IMR-90 (cell line): ENCODE data around the gene ACP1. TPM values are rescaled to one million over a fixed set of nuclear protein-coding genes. Genes with fewer than 3 reads are reported as not detected.

Source experiments
- ATAC-seq: fragments of 200-7000 bp; cut with Tn5 transposase; 2 replicates; pipeline ENCODE4 v1.9.1; 2020; ENCODE audit warnings: low read depth, mild to moderate bottlenecking, moderate library complexity
- BruUV-seq: library from RNA; stranded (reverse); fragments of 400-500 nt; replicated peaks from 2 replicates; lab custom pipeline; 2021; lab: Mats Ljungman, UMichigan
- CTCF ChIA-PET: fragments of 300-600 bp; formaldehyde crosslinking; extraction: SDS; loops from one replicate; lab custom pipeline; 2021; ENCODE audit warnings: antibody characterized with exemption; lab: Yijun Ruan, JAX
- POLR2A ChIA-PET: fragments of 300-600 bp; sonication (Branson Sonifier 250); formaldehyde crosslinking; loops from one replicate; lab custom pipeline; 2022; ENCODE audit warnings: antibody characterized with exemption; ENCODE audit not compliant: unreplicated experiment; lab: Charles Lee
- DNase-seq: peaks from one replicate; pipeline ENCODE4 v3.0.0; 2013
- H2AFZ ChIP-seq: replicated peaks from 2 replicates; pipeline ENCODE3; 2013; ENCODE audit warnings: low read length, mild to moderate bottlenecking; ENCODE audit not compliant: poor library complexity
- H2AK5ac ChIP-seq: 2 replicates; pipeline ENCODE4 v1.6.1; 2013; ENCODE audit warnings: low read depth, low read length, inconsistent platforms
- H2AK9ac ChIP-seq: replicated peaks from 2 replicates; pipeline ENCODE3; 2013; ENCODE audit warnings: mild to moderate bottlenecking, low read depth, low read length, moderate library complexity; ENCODE audit not compliant: poor library complexity
- H2BK120ac ChIP-seq: 2 replicates; pipeline ENCODE4 v1.6.1; 2013; ENCODE audit warnings: low read depth, low read length, inconsistent platforms
- H2BK15ac ChIP-seq: 3 replicates; pipeline ENCODE4 v1.6.1; 2013; ENCODE audit warnings: low read depth, low read length, inconsistent platforms
- H2BK20ac ChIP-seq: 2 replicates; pipeline ENCODE4 v1.6.1; 2013; ENCODE audit warnings: low read depth, mild to moderate bottlenecking, inconsistent platforms, low read length, moderate library complexity
- H2BK5ac ChIP-seq: 2 replicates; pipeline ENCODE4 v1.6.1; 2013; ENCODE audit warnings: mild to moderate bottlenecking, low read depth, low read length, inconsistent platforms; ENCODE audit not compliant: poor library complexity, severe bottlenecking
- H3K14ac ChIP-seq: replicated peaks from 2 replicates; pipeline ENCODE4 v1.6.1; 2013; ENCODE audit warnings: low read depth, low read length, inconsistent platforms
- H3K18ac ChIP-seq: 2 replicates; pipeline ENCODE4 v1.6.1; 2013; ENCODE audit warnings: low read depth, low read length, control low read depth
- H3K23ac ChIP-seq: 2 replicates; pipeline ENCODE4 v1.6.1; 2013; ENCODE audit warnings: low read depth, low read length, inconsistent platforms
- H3K27ac ChIP-seq: 2 replicates; pipeline ENCODE4 v1.5.1; 2013; ENCODE audit warnings: mild to moderate bottlenecking, control low read depth, low read length; ENCODE audit not compliant: insufficient read depth
- H3K27me3 ChIP-seq: 2 replicates; pipeline ENCODE4 v1.6.1; 2013; ENCODE audit warnings: low read length; ENCODE audit not compliant: control insufficient read depth, insufficient read depth
- H3K36me3 ChIP-seq: 2 replicates; pipeline ENCODE4 v1.6.1; 2013; ENCODE audit warnings: low read length, mixed read lengths; ENCODE audit not compliant: control insufficient read depth, insufficient read depth
- H3K4ac ChIP-seq: 2 replicates; pipeline ENCODE4 v1.6.1; 2013; ENCODE audit warnings: low read depth, low read length, inconsistent platforms
- H3K4me1 ChIP-seq: 2 replicates; pipeline ENCODE4 v1.6.1; 2013; ENCODE audit warnings: low read length, mixed read lengths; ENCODE audit not compliant: control insufficient read depth, insufficient read depth
- H3K4me2 ChIP-seq: 2 replicates; pipeline ENCODE4 v1.6.1; 2013; ENCODE audit warnings: low read depth, mild to moderate bottlenecking, control low read depth, low read length, moderate library complexity
- H3K4me3 ChIP-seq: 2 replicates; pipeline ENCODE4 v1.5.1; 2013; ENCODE audit warnings: low read depth, mild to moderate bottlenecking, control low read depth, low read length, moderate library complexity; ENCODE audit not compliant: insufficient read depth
- H3K56ac ChIP-seq: 2 replicates; pipeline ENCODE4 v1.6.1; 2013; ENCODE audit warnings: low read length, inconsistent platforms; ENCODE audit not compliant: insufficient read depth; ENCODE audit errors: extremely low read depth
- H3K79me1 ChIP-seq, 2 experiments: 2 replicates each; pipeline ENCODE4 v1.6.1; 2013; ENCODE audit warnings: low read length in 2 of 2, inconsistent platforms in 1 of 2, low read depth in 1 of 2
- H3K9ac ChIP-seq: 2 replicates; pipeline ENCODE4 v1.6.1; 2013; ENCODE audit warnings: low read depth, low read length, control low read depth
- H3K9me1 ChIP-seq: 2 replicates; pipeline ENCODE4 v1.6.1; 2013; ENCODE audit warnings: low read length, inconsistent platforms; ENCODE audit not compliant: insufficient read depth
- H3K9me3 ChIP-seq: 2 replicates; pipeline ENCODE4 v1.6.1; 2013; ENCODE audit warnings: low read length; ENCODE audit not compliant: control insufficient read depth, insufficient read depth
- H4K20me1 ChIP-seq: 2 replicates; pipeline ENCODE4 v1.6.1; 2013; ENCODE audit warnings: low read length, inconsistent platforms; ENCODE audit not compliant: insufficient read depth
- H4K5ac ChIP-seq: 2 replicates; pipeline ENCODE4 v1.6.1; 2013; ENCODE audit warnings: mild to moderate bottlenecking, low read depth, low read length, control low read depth
- H4K8ac ChIP-seq, 2 experiments: 2 replicates each; pipeline ENCODE4 v1.6.1; 2013; ENCODE audit warnings: low read depth in 2 of 2, low read length in 2 of 2, control low read depth in 1 of 2, inconsistent platforms in 1 of 2
- H4K91ac ChIP-seq: 2 replicates; pipeline ENCODE4 v1.6.1; 2013; ENCODE audit warnings: low read depth, low read length, inconsistent platforms; ENCODE audit not compliant: insufficient read depth
- BHLHE40 ChIP-seq: fragments of 150-350 bp; IDR thresholded peaks from 2 replicates; pipeline ENCODE4 v1.6.1; 2016; ENCODE audit warnings: mild to moderate bottlenecking, low read depth, low read length
- CEBPB ChIP-seq: IDR thresholded peaks from 2 replicates; pipeline ENCODE4 v1.6.1; 2012; ENCODE audit warnings: low read depth, low read length, improper control_type of control experiment
- FOS ChIP-seq: fragments of 150-350 bp; IDR thresholded peaks from 2 replicates; pipeline ENCODE4 v1.6.1; 2016; ENCODE audit warnings: low read depth, low read length
- NFE2L2 ChIP-seq: fragments of 150-350 bp; IDR thresholded peaks from 2 replicates; pipeline ENCODE4 v1.6.1; 2016; ENCODE audit warnings: low read depth, mild to moderate bottlenecking, low read length
- POLR2A ChIP-seq: IDR thresholded peaks from 2 replicates; pipeline ENCODE4 v1.6.1; 2012; ENCODE audit warnings: mild to moderate bottlenecking, low read depth, low read length
- RAD21 ChIP-seq: IDR thresholded peaks from 2 replicates; pipeline ENCODE4 v1.6.1; 2012; ENCODE audit warnings: low read length, improper control_type of control experiment
- RCOR1 ChIP-seq: IDR thresholded peaks from 2 replicates; pipeline ENCODE4 v1.6.1; 2012; ENCODE audit warnings: mild to moderate bottlenecking, low read length, improper control_type of control experiment; ENCODE audit not compliant: insufficient replicate concordance
- SMC3 ChIP-seq: fragments of 150-350 bp; IDR thresholded peaks from 2 replicates; pipeline ENCODE4 v1.6.1; 2016; ENCODE audit warnings: low read depth, mild to moderate bottlenecking, antibody characterized with exemption, low read length, moderate library complexity
- USF2 ChIP-seq: fragments of 150-350 bp; IDR thresholded peaks from 2 replicates; pipeline ENCODE4 v1.6.1; 2017; ENCODE audit warnings: mild to moderate bottlenecking, antibody characterized with exemption, low read length, low read depth
- WGBS, 2 experiments: methylation state at CpG; one replicate each; pipeline versions ENCODE4 v1.1.5 to v1.1.7; 2013; ENCODE audit warnings: missing lambda C conversion rate in 2 of 2; ENCODE audit not compliant: insufficient read length in 1 of 2; ENCODE audit errors: extremely low coverage in 2 of 2; 5-methylcytosine and 5-hydroxymethylcytosine counted together
- dilution Hi-C: fragments of 300-500 bp; cut with HindIII; formaldehyde crosslinking; loops from one replicate; pipeline ENCODE4 v1.14.3; 2018; ENCODE audit warnings: low sequenced_read_pairs; ENCODE audit not compliant: unreplicated experiment
- in situ Hi-C: fragments of 300-500 bp; cut with MboI; formaldehyde crosslinking; loops from 3 replicates; pipeline ENCODE4 v1.14.3; 2019; ENCODE audit warnings: low sequenced_read_pairs, inconsistent platforms, mixed read lengths
- intact Hi-C: fragments of 100-400 bp; cut with micrococcal nuclease; formaldehyde crosslinking; loops from 2 replicates; pipeline ENCODE4 v1.10.0; 2022
- polyA plus RNA-seq, 3 experiments: library from polyadenylated mRNA; depleted of rRNA; stranded (reverse); fragments of >200 nt; gene quantifications; 2 replicates each; pipeline ENCODE4 v1.2.3, GENCODE V29; 2012; ENCODE audit warnings: low replicate concordance in 1 of 3
- total RNA-seq: library from RNA; depleted of rRNA; stranded (reverse); fragments of >200 nt; gene quantifications from 2 replicates; pipeline ENCODE4 v1.2.3, GENCODE V29; 2012

Gene ACP1
- total and polyA plus RNA-seq, 2 of the 4 experiments (the other 2 are of a cell fraction): 85.7 to 104 TPM

- H3K27ac ChIP-seq: no peak overlapping the region
- no peak overlapping the region for H2AK5ac ChIP-seq
- CTCF ChIA-PET: no interaction called here
- no peak overlapping the region for H2AK9ac ChIP-seq
- POLR2A ChIA-PET: no interaction called here
- H3K9me1 ChIP-seq: peaks cover 4% of the 10 kb centered on the region
- no peak overlapping the region for H4K8ac ChIP-seq
- H2BK15ac ChIP-seq: no peak overlapping the region
- no peak overlapping the region for H2BK120ac ChIP-seq
- no peak overlapping the region for H3K4me2 ChIP-seq
- no TSS peak for BruUV-seq
- H3K27me3 ChIP-seq: no peaks in the 10 kb centered on the region
- no peaks in the 10 kb centered on the region for H3K4me1 ChIP-seq
- H3K56ac ChIP-seq: no peak overlapping the region
- no peak overlapping the region for H4K5ac ChIP-seq
- no peak overlapping the region for H4K91ac ChIP-seq
- H3K9me3 ChIP-seq: no peaks in the 10 kb centered on the region
- H3K4me3 ChIP-seq: no peak overlapping the region
- H4K20me1 ChIP-seq: no peaks in the 10 kb centered on the region
- H3K23ac ChIP-seq: no peak overlapping the region
- intact Hi-C loops (no loop called here), in situ Hi-C loops (no loop called here), dilution Hi-C loops (no loop called here)
- ATAC-seq (no peak), DNase-seq (no peak)
- no peak overlapping the region for H3K18ac ChIP-seq
- H3K4ac ChIP-seq: no peak overlapping the region
- no peaks in the 10 kb centered on the region for H3K79me1 ChIP-seq
- H2BK5ac ChIP-seq: no peak overlapping the region
- peaks cover 3% of the 10 kb centered on the region; the same call in 1 of the 2 replicates for H3K36me3 ChIP-seq
- H2AFZ ChIP-seq: no peak overlapping the region
- no peak overlapping the region for H3K9ac ChIP-seq
- H3K14ac ChIP-seq: no peak overlapping the region
- no CpG with 5 or more reads among the region's 7 CpGs for WGBS, 2 experiments
- H2BK20ac ChIP-seq: no peak overlapping the region
- TF ChIP-seq NFE2L2 (no peak), POLR2A (no peak), FOS (no peak), SMC3 (no peak), RCOR1 (no peak), RAD21 (no peak), BHLHE40 (no peak), CEBPB (no peak), USF2 (no peak)
Measured at GRCh38 chr2:233030-233429, 31.7 kb upstream of the ACP1 start.
